Measurements from ENCODE around the gene ROPN1. TPM values are rescaled to one million over a fixed set of nuclear protein-coding genes. Genes with fewer than 3 reads are reported as not detected.

ROPN1 gene
- total and polyA plus RNA-seq, 2 of the 4 experiments (the other 2 are of a cell fraction) = 0.03 to 0.18 TPM

- intact Hi-C loops (cut with micrococcal nuclease) = loop anchor here (5.0 kb wide), 1 partner anchor 248 kb away; no protein-coding TSS in a partner anchor
- Histone ChIP-seq H2BK15ac (ENCODE audit: low read depth, low read length) (no peak overlapping the region), H4K91ac (ENCODE audit: insufficient read depth, low read depth, low read length) (no peak overlapping the region), H2BK5ac (ENCODE audit: low read depth, low read length, poor library complexity, severe bottlenecking) (no peak overlapping the region), H2AFZ (replicated peaks; ENCODE audit: low read length, poor library complexity) (peak overlapping the region; percentile 88), H3K4ac (ENCODE audit: low read depth, low read length) (no peak overlapping the region), H2BK20ac (ENCODE audit: low read depth, low read length) (no peak overlapping the region), H2BK120ac (ENCODE audit: low read depth, low read length) (no peak overlapping the region), H3K23ac (ENCODE audit: low read depth, low read length) (peak overlapping the region; percentile 35; the same call in 1 of the 2 replicates), H3K27me3 (ENCODE audit: control insufficient read depth, insufficient read depth, low read length) (peaks cover 29% of the 10 kb centered on the region), H3K9me3 (ENCODE audit: control insufficient read depth, insufficient read depth, low read length) (no peaks in the 10 kb centered on the region), H3K4me3 (ENCODE audit: insufficient read depth, low read depth, low read length) (peak overlapping the region; percentile 55), H3K56ac (ENCODE audit: extremely low read depth, insufficient read depth, low read length) (no peak overlapping the region), H3K14ac (replicated peaks; ENCODE audit: low read depth, low read length) (no peak overlapping the region), H2AK9ac (replicated peaks; ENCODE audit: low read depth, low read length, poor library complexity) (peak overlapping the region; percentile 3), H4K20me1 (ENCODE audit: insufficient read depth, low read length) (no peaks in the 10 kb centered on the region; the same call in 1 of the 2 replicates), H3K18ac (ENCODE audit: low read depth, low read length) (no peak overlapping the region), H3K9ac (ENCODE audit: low read depth, low read length) (no peak overlapping the region; the same call in 1 of the 2 replicates), H3K36me3 (ENCODE audit: control insufficient read depth, insufficient read depth, low read length) (no peaks in the 10 kb centered on the region), H4K8ac (ENCODE audit: low read depth in 2 of 2, low read length in 2 of 2) (no peak overlapping the region), H4K5ac (ENCODE audit: low read depth, low read length) (no peak overlapping the region), H3K27ac (ENCODE audit: insufficient read depth, low read length) (no peak overlapping the region), H3K4me2 (ENCODE audit: low read depth, low read length) (peak overlapping the region; percentile 79), H3K79me1 (ENCODE audit: low read depth in 1 of 2, low read length in 2 of 2) (0 out of 4 replicates have a peak, but pooled peaks cover 0 to 3% of the 10 kb centered on the region in 2 experiments), H3K9me1 (ENCODE audit: insufficient read depth, low read length) (no peaks in the 10 kb centered on the region), H3K4me1 (ENCODE audit: control insufficient read depth, insufficient read depth, low read length) (peaks cover 1% of the 10 kb centered on the region; the same call in 1 of the 2 replicates), H2AK5ac (ENCODE audit: low read depth, low read length) (no peak overlapping the region)
- TF ChIP-seq BHLHE40 (IDR thresholded peaks at IDR 0.05; ENCODE audit: low read depth, low read length) (no peak), CTCF (conservative IDR thresholded peaks at IDR 0.05; ENCODE audit: low read depth, low read length) (no peak), ELK1 (IDR thresholded peaks at IDR 0.05; ENCODE audit: borderline replicate concordance, low read depth, low read length) (no peak), NFE2L2 (IDR thresholded peaks at IDR 0.05; ENCODE audit: low read depth, low read length) (no peak), POLR2A (IDR thresholded peaks at IDR 0.05; ENCODE audit: low read depth, low read length) (no peak), CEBPB (IDR thresholded peaks at IDR 0.05; ENCODE audit: low read depth, low read length) (no peak), MAFK (IDR thresholded peaks at IDR 0.05; ENCODE audit: low read depth, low read length) (no peak)
- in situ Hi-C loops (cut with MboI; ENCODE audit: low sequenced_read_pairs) = no loop called here
- no TSS peak for BruUV-seq (replicated peaks)
- dilution Hi-C loops (cut with HindIII; ENCODE audit: low sequenced_read_pairs, unreplicated experiment) = no loop called here
- ChIA-PET CTCF (interaction anchor here (0.7 to 1.4 kb wide), 3 partner anchors 8 to 227 kb away, joined by 3 to 5 read pairs (median 4); no protein-coding TSS in a partner anchor), POLR2A (ENCODE audit: unreplicated experiment) (interaction anchor here (0.5 to 0.6 kb wide), 2 partner anchors 12 to 94 kb away, joined by 3 to 14 read pairs; no protein-coding TSS in a partner anchor)
- no peak for ATAC-seq (ENCODE audit: low read depth)
- WGBS, 2 experiments (ENCODE audit: extremely low coverage in 2 of 2, insufficient read length in 1 of 2) = 11% methylated on average over 3 of the region's 47 CpGs; no CpG with 5 or more reads in 1 of the 2 experiments
- no peak for DNase-seq
These were observed 42.3 kb upstream of the ROPN1 start for GRCh38 chr3:124034016-124034843.

Measured in IMR-90 (cell line).